ENCODE results near the gene AFAP1. TPM values are rescaled to one million over a fixed set of nuclear protein-coding genes. Genes with fewer than 3 reads are reported as not detected.

AFAP1 gene
- total RNA-seq, 1 donor from 2014 or later: 67.9 TPM

GRCh38 chr4:7784131-7784870 is 155.4 kb downstream of the AFAP1 start:
- Histone ChIP-seq H3K4me3 (ENCODE audit: insufficient read depth, low read depth, low read length) (no peak overlapping the region), H3K79me2 (ENCODE audit: insufficient read depth, low read length) (peaks cover 79% of the 10 kb centered on the region), H3K9me3 (ENCODE audit: insufficient read depth, low read depth, low read length) (no peaks in the 10 kb centered on the region), H2AFZ (ENCODE audit: low read depth, low read length) (no peak overlapping the region), H3K4me2 (ENCODE audit: low read length) (no peak overlapping the region), H3K27me3 (ENCODE audit: insufficient read depth, low read length) (no peaks in the 10 kb centered on the region), H3K27ac (ENCODE audit: low read depth, low read length) (peak overlapping the region; percentile 62), H3K36me3 (ENCODE audit: insufficient read depth, low read length) (peaks cover 58% of the 10 kb centered on the region), H4K20me1 (ENCODE audit: insufficient read depth, low read length) (peaks cover 83% of the 10 kb centered on the region), H3K9ac (ENCODE audit: low read length) (peak overlapping the region; percentile 24), H3K4me1 (ENCODE audit: insufficient read depth, low read length) (peaks cover 30% of the 10 kb centered on the region)
- no peak for DNase-seq (ENCODE audit: low read depth)
- Mint-ChIP-seq H3K9me3 (ENCODE audit: unreplicated experiment) (peaks cover 2% of the 10 kb centered on the region), H3K4me1 (ENCODE audit: low read depth, unreplicated experiment) (peaks cover 14% of the 10 kb centered on the region), H3K4me3 (ENCODE audit: unreplicated experiment) (no peak overlapping the region), H3K27me3 (ENCODE audit: low read depth, unreplicated experiment) (no peaks in the 10 kb centered on the region), H3K27ac (ENCODE audit: unreplicated experiment) (no peak overlapping the region), H3K36me3 (ENCODE audit: low read depth, unreplicated experiment) (peaks cover 39% of the 10 kb centered on the region)
- TF ChIP-seq EZH2 (IDR thresholded peaks at IDR 0.05; ENCODE audit: insufficient read depth, low read length) (no peak), CTCF (IDR thresholded peaks at IDR 0.05; ENCODE audit: insufficient read depth, low read depth, low read length) (no peak)
- FAIRE-seq: no peak

- no peak overlapping the region for H3K4me2 ChIP-seq (ENCODE audit: low read length)
- Mint-ChIP-seq H3K27me3 (ENCODE audit: low read depth, unreplicated experiment) (no peaks in the 10 kb centered on the region), H3K27ac (ENCODE audit: unreplicated experiment) (no peak overlapping the region), H3K4me3 (ENCODE audit: unreplicated experiment) (no peak overlapping the region), H3K9me3 (ENCODE audit: unreplicated experiment) (peaks cover 2% of the 10 kb centered on the region), H3K4me1 (ENCODE audit: low read depth, unreplicated experiment) (peaks cover 14% of the 10 kb centered on the region), H3K36me3 (ENCODE audit: low read depth, unreplicated experiment) (peaks cover 43% of the 10 kb centered on the region)
- no peaks in the 10 kb centered on the region for H3K27me3 ChIP-seq (ENCODE audit: insufficient read depth, low read length)
- no peak for FAIRE-seq
- peaks cover 35% of the 10 kb centered on the region for H3K4me1 ChIP-seq (ENCODE audit: insufficient read depth, low read length)
- H3K79me2 ChIP-seq (ENCODE audit: insufficient read depth, low read length): peaks cover 78% of the 10 kb centered on the region
- peaks cover 80% of the 10 kb centered on the region for H4K20me1 ChIP-seq (ENCODE audit: insufficient read depth, low read length)
- H3K9ac ChIP-seq (ENCODE audit: low read length): peak overlapping the region; percentile 33
- H3K36me3 ChIP-seq (ENCODE audit: insufficient read depth, low read length): peaks cover 65% of the 10 kb centered on the region
- H3K4me3 ChIP-seq (ENCODE audit: insufficient read depth, low read depth, low read length): no peak overlapping the region
- DNase-seq (ENCODE audit: low read depth): no peak
- no peak overlapping the region for H2AFZ ChIP-seq (ENCODE audit: low read depth, low read length)
- H3K27ac ChIP-seq (ENCODE audit: low read depth, low read length): peak overlapping the region; percentile 62
- no peak for TF ChIP-seq CTCF (IDR thresholded peaks at IDR 0.05; ENCODE audit: insufficient read depth, low read depth, low read length)
- H3K9me3 ChIP-seq (ENCODE audit: insufficient read depth, low read depth, low read length): no peaks in the 10 kb centered on the region
Observed at GRCh38 chr4:7783541-7783940, 156.1 kb downstream of the AFAP1 start.

DNA sequence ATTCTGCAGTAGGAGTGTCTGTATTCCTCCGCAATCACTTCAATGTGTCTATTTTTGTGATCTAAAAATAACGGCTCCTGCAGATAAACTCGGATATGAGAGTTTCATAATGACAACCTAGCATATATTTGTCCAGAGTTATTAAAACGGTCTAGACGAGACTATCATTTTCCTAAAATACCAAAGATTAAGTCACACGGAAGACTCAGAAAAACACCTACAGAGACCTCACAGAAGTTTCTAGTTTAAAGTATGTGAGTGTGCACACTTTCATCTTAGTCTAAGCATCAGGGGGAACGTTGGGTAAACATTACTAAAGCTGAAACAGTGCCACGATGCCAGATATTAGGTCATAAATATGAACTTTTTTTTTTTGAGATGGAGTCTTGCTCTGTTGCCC is 156.9 kb downstream of the AFAP1 start:
- Mint-ChIP-seq H3K27me3 (ENCODE audit: low read depth, unreplicated experiment) (no peaks in the 10 kb centered on the region), H3K36me3 (ENCODE audit: low read depth, unreplicated experiment) (peaks cover 50% of the 10 kb centered on the region), H3K9me3 (ENCODE audit: unreplicated experiment) (peaks cover 2% of the 10 kb centered on the region), H3K4me3 (ENCODE audit: unreplicated experiment) (no peak overlapping the region), H3K4me1 (ENCODE audit: low read depth, unreplicated experiment) (peaks cover 14% of the 10 kb centered on the region), H3K27ac (ENCODE audit: unreplicated experiment) (no peak overlapping the region)
- DNase-seq (ENCODE audit: low read depth) (peak; percentile 19), FAIRE-seq (no peak)
- Histone ChIP-seq H3K9ac (ENCODE audit: low read length) (peak overlapping the region; percentile 60), H3K4me1 (ENCODE audit: insufficient read depth, low read length) (peaks cover 35% of the 10 kb centered on the region), H3K79me2 (ENCODE audit: insufficient read depth, low read length) (peaks cover 80% of the 10 kb centered on the region), H3K27ac (ENCODE audit: low read depth, low read length) (peak overlapping the region; percentile 55), H2AFZ (ENCODE audit: low read depth, low read length) (no peak overlapping the region), H3K9me3 (ENCODE audit: insufficient read depth, low read depth, low read length) (no peaks in the 10 kb centered on the region), H3K27me3 (ENCODE audit: insufficient read depth, low read length) (no peaks in the 10 kb centered on the region), H3K4me3 (ENCODE audit: insufficient read depth, low read depth, low read length) (no peak overlapping the region), H3K36me3 (ENCODE audit: insufficient read depth, low read length) (peaks cover 73% of the 10 kb centered on the region), H3K4me2 (ENCODE audit: low read length) (no peak overlapping the region), H4K20me1 (ENCODE audit: insufficient read depth, low read length) (peaks cover 86% of the 10 kb centered on the region)
- TF ChIP-seq CTCF (IDR thresholded peaks at IDR 0.05; ENCODE audit: insufficient read depth, low read depth, low read length) (no peak), EZH2 (IDR thresholded peaks at IDR 0.05; ENCODE audit: insufficient read depth, low read length) (no peak)

Measured in astrocyte (in vitro differentiated cells and primary cell).